Stimulated activated CD8-positive, alpha-beta memory T cell treated with anti-CD3 and anti-CD28 coated beads, Interleukin-4, amount 100 ng/mL, for 48 hours (primary cell): ENCODE data around the gene C1QL2.

ENCODE experiments used
- DNase-seq: peaks from one replicate; pipeline ENCODE4 v3.0.0-alpha.2; 2020

Gene C1QL2

GRCh38 chr2:119158563-119159347 lies at the start of gene C1QL2:
C1QL2 (minus strand) TSS chr2:119158751; CDS start chr2:119158269, 482 bp downstream.
- DNase-seq: no peak

GRCh38 chr2:119207447-119207846 lies 48.9 kb upstream of the C1QL2 start:
- no peak for DNase-seq

- no peak for DNase-seq
Observed at GRCh38 chr2:119206201-119206600, 47.6 kb upstream of the C1QL2 start.

- no peak for DNase-seq
Observed at GRCh38 chr2:119205001-119205706, 46.6 kb upstream of the C1QL2 start.

- no peak for DNase-seq
Observed at GRCh38 chr2:119204525-119204924, 46.0 kb upstream of the C1QL2 start.

GRCh38 chr2:119202610-119203310 lies 44.2 kb upstream of the C1QL2 start:
- no peak for DNase-seq

GRCh38 chr2:119201815-119202214 lies 43.3 kb upstream of the C1QL2 start:
- no peak for DNase-seq

GRCh38 chr2:119198240-119198840 lies 39.8 kb upstream of the C1QL2 start:
- no peak for DNase-seq

- DNase-seq: no peak
Observed at GRCh38 chr2:119197529-119198239, 39.1 kb upstream of the C1QL2 start.

GRCh38 chr2:119197126-119197405 lies 38.5 kb upstream of the C1QL2 start:
- no peak for DNase-seq

- DNase-seq: no peak
Observed at GRCh38 chr2:119196301-119197125, 38.0 kb upstream of the C1QL2 start.

GRCh38 chr2:119195887-119196286 lies 37.3 kb upstream of the C1QL2 start:
- DNase-seq: no peak

GRCh38 chr2:119195001-119195400 lies 36.5 kb upstream of the C1QL2 start:
- no peak for DNase-seq

GRCh38 chr2:119192893-119193292 lies 34.3 kb upstream of the C1QL2 start:
- DNase-seq: no peak

GRCh38 chr2:119190321-119191111 lies 32.0 kb upstream of the C1QL2 start:
- no peak for DNase-seq

GRCh38 chr2:119184512-119184911 lies 26.0 kb upstream of the C1QL2 start:
- DNase-seq: no peak

- DNase-seq: no peak
Observed at GRCh38 chr2:119181791-119182445, 23.4 kb upstream of the C1QL2 start.

GRCh38 chr2:119181391-119181790 lies 22.8 kb upstream of the C1QL2 start:
- no peak for DNase-seq

- DNase-seq: no peak
Observed at GRCh38 chr2:119180892-119181291, 22.3 kb upstream of the C1QL2 start.

GRCh38 chr2:119179991-119180390 lies 21.4 kb upstream of the C1QL2 start:
- DNase-seq: no peak

GRCh38 chr2:119179202-119179601 lies 20.7 kb upstream of the C1QL2 start:
- no peak for DNase-seq
